WERI-Rb-1 (cell line): ENCODE measurements around the gene NCOA1.

Source experiments
- DNase-seq: peaks from one replicate; pipeline ENCODE4 v3.0.0-alpha.2; 2020
- H3K27ac ChIP-seq: fragments of 250-450 bp; sonication (Bioruptor Pico); 2 replicates; pipeline ENCODE4 v1.5.1; 2020; ENCODE audit warnings: mild to moderate bottlenecking, moderate library complexity
- H3K27me3 ChIP-seq: fragments of 250-450 bp; sonication (Bioruptor Pico); 2 replicates; pipeline ENCODE4 v1.5.1; 2021; ENCODE audit warnings: mild to moderate bottlenecking, low read depth, moderate library complexity; ENCODE audit not compliant: insufficient read depth, severe bottlenecking
- H3K36me3 ChIP-seq: fragments of 250-450 bp; sonication (Bioruptor Pico); 2 replicates; pipeline ENCODE4 v1.5.1; 2020; ENCODE audit warnings: mild to moderate bottlenecking, moderate library complexity
- H3K4me3 ChIP-seq: 2 replicates; pipeline ENCODE4 v1.5.1; 2011; ENCODE audit warnings: low read depth, mild to moderate bottlenecking, control low read depth, low read length
- H3K9me3 ChIP-seq: fragments of 250-450 bp; sonication (Bioruptor Pico); 2 replicates; pipeline ENCODE4 v1.5.1; 2021; ENCODE audit warnings: mild to moderate bottlenecking, moderate library complexity; ENCODE audit not compliant: severe bottlenecking
- TF ChIP-seq, protein P1 (sequence below): IDR thresholded peaks from 2 replicates; pipeline ENCODE4 v1.5.1; 2011; ENCODE audit warnings: low read depth, mild to moderate bottlenecking, control low read depth, inconsistent platforms, low read length

NCOA1 gene

DNA sequence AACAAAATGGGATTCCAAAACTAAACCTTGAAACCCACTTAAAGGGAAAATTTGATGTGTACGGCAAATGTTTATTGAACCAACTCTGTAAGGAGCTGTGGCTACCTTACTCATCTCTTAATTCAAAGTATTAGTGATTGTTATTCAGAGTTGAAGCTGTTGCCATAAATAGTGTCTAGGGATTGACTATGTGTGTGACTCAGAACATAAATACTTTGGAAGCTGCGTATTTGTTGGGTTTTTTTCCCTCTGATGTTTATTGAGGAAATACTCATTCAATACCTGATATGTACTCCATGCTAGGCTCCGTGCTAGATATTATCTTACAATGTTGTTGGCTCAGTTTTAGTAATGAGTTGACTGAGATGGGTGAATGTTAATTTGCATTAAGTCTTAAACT lies 211.7 kb downstream of the NCOA1 start:
- Histone ChIP-seq H3K36me3 (no peaks in the 10 kb centered on the region; the same call in 1 of the 2 replicates), H3K4me3 (no peak overlapping the region), H3K27me3 (no peaks in the 10 kb centered on the region), H3K27ac (no peak overlapping the region), H3K9me3 (no peaks in the 10 kb centered on the region)
- TF ChIP-seq, protein P1, sequence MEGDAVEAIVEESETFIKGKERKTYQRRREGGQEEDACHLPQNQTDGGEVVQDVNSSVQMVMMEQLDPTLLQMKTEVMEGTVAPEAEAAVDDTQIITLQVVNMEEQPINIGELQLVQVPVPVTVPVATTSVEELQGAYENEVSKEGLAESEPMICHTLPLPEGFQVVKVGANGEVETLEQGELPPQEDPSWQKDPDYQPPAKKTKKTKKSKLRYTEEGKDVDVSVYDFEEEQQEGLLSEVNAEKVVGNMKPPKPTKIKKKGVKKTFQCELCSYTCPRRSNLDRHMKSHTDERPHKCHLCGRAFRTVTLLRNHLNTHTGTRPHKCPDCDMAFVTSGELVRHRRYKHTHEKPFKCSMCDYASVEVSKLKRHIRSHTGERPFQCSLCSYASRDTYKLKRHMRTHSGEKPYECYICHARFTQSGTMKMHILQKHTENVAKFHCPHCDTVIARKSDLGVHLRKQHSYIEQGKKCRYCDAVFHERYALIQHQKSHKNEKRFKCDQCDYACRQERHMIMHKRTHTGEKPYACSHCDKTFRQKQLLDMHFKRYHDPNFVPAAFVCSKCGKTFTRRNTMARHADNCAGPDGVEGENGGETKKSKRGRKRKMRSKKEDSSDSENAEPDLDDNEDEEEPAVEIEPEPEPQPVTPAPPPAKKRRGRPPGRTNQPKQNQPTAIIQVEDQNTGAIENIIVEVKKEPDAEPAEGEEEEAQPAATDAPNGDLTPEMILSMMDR = no peak
- no peak for DNase-seq

DNA sequence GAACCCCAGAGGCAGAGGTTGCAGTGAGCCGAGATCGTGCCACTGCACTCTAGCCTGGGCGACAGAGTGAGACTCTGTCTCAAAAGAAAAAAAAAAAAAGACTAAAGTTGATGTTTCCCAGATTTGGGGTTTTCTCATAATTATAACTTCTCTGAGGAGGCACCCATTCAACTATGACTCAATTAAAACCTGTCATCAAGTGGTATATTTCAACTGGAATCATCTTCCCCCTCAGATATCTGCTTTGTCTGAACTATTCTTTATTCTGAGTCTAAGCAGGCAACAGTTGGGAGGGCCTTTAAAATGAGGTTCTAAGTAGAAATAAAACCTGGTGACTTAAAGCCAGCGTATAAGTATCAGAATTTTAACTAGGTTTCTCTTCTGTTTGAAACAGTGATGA lies 213.6 kb downstream of the NCOA1 start:
- H3K4me3 ChIP-seq = no peak overlapping the region
- H3K9me3 ChIP-seq = no peaks in the 10 kb centered on the region
- no peak for DNase-seq
- H3K27me3 ChIP-seq = no peaks in the 10 kb centered on the region
- TF ChIP-seq, protein P1 = no peak
- no peaks in the 10 kb centered on the region; the same call in 1 of the 2 replicates for H3K36me3 ChIP-seq
- H3K27ac ChIP-seq = no peak overlapping the region

- Histone ChIP-seq H3K27me3 (no peaks in the 10 kb centered on the region), H3K9me3 (no peaks in the 10 kb centered on the region), H3K36me3 (peaks cover 15% of the 10 kb centered on the region), H3K27ac (no peak overlapping the region), H3K4me3 (no peak overlapping the region)
- DNase-seq = no peak
- TF ChIP-seq, protein P1 = no peak
Measured at GRCh38 chr2:24707143-24707542, 216.1 kb downstream of the NCOA1 start.

DNA sequence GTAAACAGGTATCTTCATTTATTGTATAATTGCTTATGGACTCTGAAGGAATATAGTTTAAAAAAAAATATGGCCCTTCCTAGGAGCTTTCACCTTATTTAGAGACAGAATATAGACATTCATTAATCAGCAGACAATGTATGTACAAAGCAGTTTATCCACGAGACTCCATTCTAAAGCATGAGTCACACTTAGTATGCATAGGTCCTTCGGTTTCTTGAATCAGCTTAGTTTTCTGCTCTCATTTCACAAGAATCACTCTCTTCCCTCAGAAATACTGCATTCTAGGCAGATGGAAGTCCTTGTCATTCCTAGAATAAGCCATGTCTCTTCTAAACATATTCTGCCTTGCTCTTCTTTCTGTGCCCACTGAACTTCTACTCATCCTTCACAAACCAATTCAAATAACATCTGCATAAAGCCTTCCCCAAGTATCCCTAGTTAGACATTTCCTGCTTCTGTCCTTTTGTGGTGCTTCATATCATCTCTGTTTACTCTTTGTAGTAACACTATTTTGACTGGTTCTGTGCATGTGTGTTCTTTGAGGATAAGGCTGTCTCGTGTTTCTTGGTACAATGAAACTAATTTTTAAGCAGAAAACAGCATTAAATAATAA lies 217.6 kb downstream of the NCOA1 start:
- Histone ChIP-seq H3K9me3 (no peaks in the 10 kb centered on the region), H3K27me3 (no peaks in the 10 kb centered on the region), H3K36me3 (peaks cover 21% of the 10 kb centered on the region), H3K27ac (no peak overlapping the region), H3K4me3 (no peak overlapping the region)
- TF ChIP-seq, protein P1 = no peak
- no peak for DNase-seq

GRCh38 chr2:24710806-24711205 lies 219.8 kb downstream of the NCOA1 start:
- Histone ChIP-seq H3K27me3 (no peaks in the 10 kb centered on the region), H3K9me3 (no peaks in the 10 kb centered on the region), H3K36me3 (peaks cover 24% of the 10 kb centered on the region), H3K4me3 (no peak overlapping the region), H3K27ac (no peak overlapping the region)
- no peak for DNase-seq
- TF ChIP-seq, protein P1 = no peak

DNA sequence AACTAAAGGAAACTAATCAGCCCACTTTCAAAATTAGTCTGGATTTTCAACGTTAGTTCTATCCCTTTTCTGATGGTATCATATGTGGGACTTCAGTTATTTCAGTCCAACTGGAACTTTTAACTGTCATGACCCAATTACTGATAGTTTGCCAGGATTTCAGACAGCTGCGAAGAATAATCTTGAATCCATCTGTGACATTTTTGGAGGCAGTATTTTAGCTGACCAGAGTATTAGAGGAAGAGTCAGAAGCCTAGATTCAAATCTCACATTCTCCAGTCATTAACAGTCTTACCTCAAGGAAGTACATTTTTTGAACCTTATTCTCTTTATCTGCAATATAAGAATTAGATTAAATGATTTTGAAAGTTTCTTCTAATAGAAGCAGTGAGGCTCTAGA lies 220.8 kb downstream of the NCOA1 start:
- Histone ChIP-seq H3K27me3 (no peaks in the 10 kb centered on the region), H3K27ac (no peak overlapping the region), H3K36me3 (peaks cover 24% of the 10 kb centered on the region), H3K9me3 (no peaks in the 10 kb centered on the region), H3K4me3 (no peak overlapping the region)
- TF ChIP-seq, protein P1 = no peak
- no peak for DNase-seq
